B cell (primary cell): ENCODE measurements around the gene DEFB128. TPM values are rescaled to one million over a fixed set of nuclear protein-coding genes. Genes with fewer than 3 reads are reported as not detected.
"Not testable (repeated sequence)": the region's sequence is repeated elsewhere in the genome, so short reads cannot be mapped to it uniquely, and the experiment has no call there.

Experiments used
- ATAC-seq: fragments of 200-7000 bp; cut with Tn5 transposase; one replicate; pipeline ENCODE4 v1.10.0; 2021; ENCODE audit warnings: low read depth, mild to moderate bottlenecking, moderate number of reproducible peaks, moderate library complexity
- CTCF ChIA-PET: fragments of 350-600 bp; sonication (Branson Sonifier 250); formaldehyde crosslinking; loops from one replicate; lab custom pipeline; 2021; ENCODE audit warnings: antibody characterized with exemption, inconsistent platforms; lab: Charles Lee
- POLR2A ChIA-PET: fragments of 350-600 bp; sonication (Branson Sonifier 250); formaldehyde crosslinking; loops from one replicate; lab custom pipeline; 2021; ENCODE audit warnings: antibody characterized with exemption; lab: Charles Lee
- DNase-seq: peaks from one replicate; pipeline ENCODE4 v3.0.0; 2013
- H2AFZ ChIP-seq: 2 replicates; pipeline ENCODE4 v1.6.1; 2012; ENCODE audit warnings: mild to moderate bottlenecking, low read depth, low read length; ENCODE audit not compliant: insufficient read depth, poor library complexity, severe bottlenecking
- H3K27ac ChIP-seq, 2 donors: 1 replicate in 1 of 2; 2 replicates in 1 of 2; pipeline ENCODE4 v1.5.1; 2012 to 2013; ENCODE audit warnings: low read length in 2 of 2, mild to moderate bottlenecking in 2 of 2, moderate library complexity in 1 of 2
- H3K27me3 ChIP-seq, 4 experiments: fragments of 200-600 bp in 1 of 4; sonication (generic) in 1 of 4; replicated peaks in 1 of 4; 1 replicate in 2 of 4; 2 replicates in 2 of 4; pipeline versions ENCODE4 v1.6.1 to v1.7.0; 2013 to 2016; ENCODE audit warnings: low read length in 3 of 4, mild to moderate bottlenecking in 2 of 4, mixed read lengths in 1 of 4, moderate library complexity in 1 of 4; ENCODE audit not compliant: insufficient read depth in 4 of 4, control insufficient read depth in 3 of 4; ENCODE audit errors: control extremely low read depth in 1 of 4
- H3K36me3 ChIP-seq, 2 experiments: replicated peaks in 1 of 2; 1 replicate in 1 of 2; 2 replicates in 1 of 2; pipeline versions ENCODE4 v1.6.1 to v1.7.1; 2013; ENCODE audit warnings: low read length in 1 of 2; ENCODE audit not compliant: insufficient read depth in 2 of 2, control insufficient read depth in 1 of 2; ENCODE audit errors: control extremely low read depth in 1 of 2, extremely low read depth in 1 of 2
- H3K4me1 ChIP-seq, 2 donors: fragments of 200-600 bp in 1 of 2; sonication (generic) in 1 of 2; 1 replicate in 1 of 2; 2 replicates in 1 of 2; pipeline versions ENCODE4 v1.5.1 to v1.6.1; 2013 to 2017; ENCODE audit warnings: low read length in 2 of 2; ENCODE audit not compliant: control insufficient read depth in 2 of 2, insufficient read depth in 2 of 2
- H3K4me2 ChIP-seq: replicated peaks from 2 replicates; pipeline ENCODE3; 2012; ENCODE audit warnings: mild to moderate bottlenecking, low read depth, low read length; ENCODE audit not compliant: poor library complexity, severe bottlenecking
- H3K4me3 ChIP-seq, 5 experiments: fragments of 200-600 bp in 1 of 5; sonication (generic) in 1 of 5; 1 replicate in 3 of 5; 2 replicates in 2 of 5; pipeline versions ENCODE4 v1.5.1 to v1.7.0; 2011 to 2016; ENCODE audit warnings: low read length in 4 of 5, mild to moderate bottlenecking in 4 of 5, low read depth in 2 of 5, control low read depth in 1 of 5, moderate library complexity in 1 of 5; ENCODE audit not compliant: insufficient read depth in 1 of 5; ENCODE audit errors: control extremely low read depth in 1 of 5, extremely low read depth in 1 of 5
- H3K79me2 ChIP-seq: fragments of 200-600 bp; sonication (generic); one replicate; pipeline ENCODE4 v1.6.0; 2016; ENCODE audit warnings: low read length; ENCODE audit not compliant: control insufficient read depth, insufficient read depth
- H3K9ac ChIP-seq: fragments of 200-600 bp; sonication (generic); 2 replicates; pipeline ENCODE4 v1.6.1; 2017; ENCODE audit warnings: mild to moderate bottlenecking, low read length, moderate library complexity
- H3K9me3 ChIP-seq, 3 donors: one replicate each; pipeline versions ENCODE4 v1.6.1 to v1.7.1; 2013; ENCODE audit warnings: low read length in 2 of 3; ENCODE audit not compliant: control insufficient read depth in 2 of 3, insufficient read depth in 1 of 3; ENCODE audit errors: control extremely low read depth in 1 of 3
- H4K20me1 ChIP-seq: 2 replicates; pipeline ENCODE4 v1.6.0; 2012; ENCODE audit warnings: mild to moderate bottlenecking, low read length; ENCODE audit not compliant: insufficient read depth, control insufficient read depth, poor library complexity, severe bottlenecking
- H3K27ac Mint-ChIP-seq: one replicate; pipeline ENCODE4 v1.8.0; 2021; ENCODE audit warnings: mixed read lengths
- H3K27me3 Mint-ChIP-seq: one replicate; pipeline ENCODE4 v1.8.0; 2021; ENCODE audit warnings: mixed read lengths
- H3K4me1 Mint-ChIP-seq: one replicate; pipeline ENCODE4 v1.8.0; 2021; ENCODE audit warnings: mixed read lengths
- H3K4me3 Mint-ChIP-seq: one replicate; pipeline ENCODE4 v1.8.0; 2021; ENCODE audit warnings: mixed read lengths
- H3K9me3 Mint-ChIP-seq: one replicate; pipeline ENCODE4 v1.8.0; 2022; ENCODE audit warnings: mixed read lengths; ENCODE audit not compliant: insufficient read depth
- EZH2 ChIP-seq: IDR thresholded peaks from 2 replicates; pipeline ENCODE4 v1.6.1; 2012; ENCODE audit warnings: borderline replicate concordance, low read depth, mild to moderate bottlenecking, moderate library complexity, low read length; ENCODE audit not compliant: insufficient read depth, poor library complexity, severe bottlenecking
- WGBS: methylation state at CpG from one replicate; pipeline ENCODE4 v1.1.5; 2013; ENCODE audit warnings: missing lambda C conversion rate; ENCODE audit not compliant: insufficient coverage; 5-methylcytosine and 5-hydroxymethylcytosine counted together
- intact Hi-C: fragments of 100-400 bp; cut with micrococcal nuclease; formaldehyde crosslinking; loops from one replicate; pipeline ENCODE4 v1.10.0; 2022
- polyA plus RNA-seq: library from polyadenylated mRNA; depleted of rRNA; stranded (reverse); fragments of >200 nt; gene quantifications from 2 replicates; pipeline ENCODE4 v1.2.3, GENCODE V29; 2012
- total RNA-seq, 2 donors: library from RNA; stranded (reverse); fragments of 120-200 nt in 1 of 2; gene quantifications; 1 replicate in 1 of 2; 2 replicates in 1 of 2; pipeline versions ENCODE4 v1.2.3 to v1.2.4, GENCODE V29; 2013 to 2022
- TF ChIP-seq, protein P1 (sequence below): fragments of 200-600 bp; IDR thresholded peaks from one replicate; pipeline ENCODE4 v1.8.0; 2022; ENCODE audit warnings: antibody characterized with exemption, mild to moderate bottlenecking

DEFB128 gene
- total and polyA plus RNA-seq, 2 donors (not counting 1 experiment from before 2014, with no cell fraction given), result not detected

GRCh38 chr20:227439-228105, 38.1 kb upstream of the DEFB128 start:
- H3K9me3 Mint-ChIP-seq, result no peaks in the 10 kb centered on the region
- POLR2A ChIA-PET, result no interaction called here
- no peak overlapping the region for H3K4me3 Mint-ChIP-seq
- DNase-seq (peak; percentile 49), ATAC-seq (no peak)
- Histone ChIP-seq H3K79me2 (no peaks in the 10 kb centered on the region), H2AFZ (peak overlapping the region; percentile 59), H4K20me1 (no peaks in the 10 kb centered on the region), H3K9ac (no peak overlapping the region), H3K4me2 (peak overlapping the region; percentile 12), H3K9me3 (peaks cover 0 to 4% (median 0%) of the 10 kb centered on the region in 3 donors), H3K27ac (peak overlapping the region; percentile 52 to 78), H3K36me3 (no peaks in the 10 kb centered on the region), H3K27me3 (peaks cover 0 to 6% (median 0%) of the 10 kb centered on the region in 4 experiments), H3K4me1 (peaks cover 14 to 17% of the 10 kb centered on the region in 2 donors), H3K4me3 (no peak overlapping the region)
- no CpG with 5 or more reads among the region's 3 CpGs for WGBS
- no peak for TF ChIP-seq EZH2
- TF ChIP-seq, protein P1, sequence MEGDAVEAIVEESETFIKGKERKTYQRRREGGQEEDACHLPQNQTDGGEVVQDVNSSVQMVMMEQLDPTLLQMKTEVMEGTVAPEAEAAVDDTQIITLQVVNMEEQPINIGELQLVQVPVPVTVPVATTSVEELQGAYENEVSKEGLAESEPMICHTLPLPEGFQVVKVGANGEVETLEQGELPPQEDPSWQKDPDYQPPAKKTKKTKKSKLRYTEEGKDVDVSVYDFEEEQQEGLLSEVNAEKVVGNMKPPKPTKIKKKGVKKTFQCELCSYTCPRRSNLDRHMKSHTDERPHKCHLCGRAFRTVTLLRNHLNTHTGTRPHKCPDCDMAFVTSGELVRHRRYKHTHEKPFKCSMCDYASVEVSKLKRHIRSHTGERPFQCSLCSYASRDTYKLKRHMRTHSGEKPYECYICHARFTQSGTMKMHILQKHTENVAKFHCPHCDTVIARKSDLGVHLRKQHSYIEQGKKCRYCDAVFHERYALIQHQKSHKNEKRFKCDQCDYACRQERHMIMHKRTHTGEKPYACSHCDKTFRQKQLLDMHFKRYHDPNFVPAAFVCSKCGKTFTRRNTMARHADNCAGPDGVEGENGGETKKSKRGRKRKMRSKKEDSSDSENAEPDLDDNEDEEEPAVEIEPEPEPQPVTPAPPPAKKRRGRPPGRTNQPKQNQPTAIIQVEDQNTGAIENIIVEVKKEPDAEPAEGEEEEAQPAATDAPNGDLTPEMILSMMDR, result no peak
- intact Hi-C loops, result no loop called here
- peaks cover 7% of the 10 kb centered on the region for H3K27me3 Mint-ChIP-seq
- CTCF ChIA-PET, result interaction anchor here (0.8 to 1.8 kb wide), 5 partner anchors 10 to 103 kb away, joined by 3 to 5 read pairs (median 3); no protein-coding TSS in a partner anchor
- peak overlapping the region; percentile 91 for H3K27ac Mint-ChIP-seq
- H3K4me1 Mint-ChIP-seq, result peaks cover 26% of the 10 kb centered on the region

DNA sequence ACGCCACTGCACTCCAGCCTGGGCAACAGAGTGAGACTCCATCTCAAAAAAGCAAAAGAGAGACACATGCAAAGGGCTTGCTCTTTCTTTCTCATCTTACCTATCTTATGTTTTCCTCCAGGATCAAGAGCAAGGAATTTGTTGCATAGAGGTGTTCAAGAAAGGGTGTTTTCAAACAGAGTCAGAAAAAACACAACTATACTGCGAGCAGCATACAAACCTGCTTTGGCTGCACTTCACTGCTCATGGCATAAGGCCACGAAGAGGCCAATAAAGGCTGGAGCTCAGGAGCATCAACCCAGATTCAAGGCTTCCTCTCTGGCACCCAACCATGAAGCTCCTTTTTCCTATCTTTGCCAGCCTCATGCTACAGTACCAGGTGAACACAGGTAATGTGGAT, 37.4 kb upstream of the DEFB128 start, which contains the start of gene DEFB129:
Gene DEFB129, plus strand, starts transcription at position 301 of the 400 bp plus-strand sequence. Its CDS starts 31 bp downstream, at position 332.
- no peak within 1 kb of the TSS for H3K4me3 ChIP-seq
- ATAC-seq (no peak), DNase-seq (no peak)
- H3K9me3 ChIP-seq, result peaks cover 0 to 4% (median 0%) of the 10 kb centered on the region in 3 donors
- peak within 1 kb of the TSS; percentile 12 for H3K4me2 ChIP-seq
- peaks cover 26% of the 10 kb centered on the region for H3K4me1 Mint-ChIP-seq
- H3K4me3 Mint-ChIP-seq, result no peak within 1 kb of the TSS
- H3K27me3 Mint-ChIP-seq, result peaks cover 9% of the 10 kb centered on the region
- no peak for TF ChIP-seq EZH2
- TF ChIP-seq, protein P1, result no peak
- no peaks in the 10 kb centered on the region for H3K79me2 ChIP-seq
- no peaks in the 10 kb centered on the region for H4K20me1 ChIP-seq
- H3K27ac Mint-ChIP-seq, result peak within 1 kb of the TSS; percentile 91
- H3K4me1 ChIP-seq, result peaks cover 14 to 17% of the 10 kb centered on the region in 2 donors
- H3K9ac ChIP-seq, result no peak within 1 kb of the TSS
- intact Hi-C loops, result no loop called here
- CTCF ChIA-PET, result interaction anchor here (0.8 to 1.8 kb wide), 6 partner anchors 10 to 103 kb away, joined by 3 to 5 read pairs (median 3); no protein-coding TSS in a partner anchor
- H2AFZ ChIP-seq, result peak within 1 kb of the TSS; percentile 59
- peaks cover 0 to 6% (median 0%) of the 10 kb centered on the region in 4 experiments for H3K27me3 ChIP-seq
- no peaks in the 10 kb centered on the region for H3K36me3 ChIP-seq
- POLR2A ChIA-PET, result no interaction called here
- no peaks in the 10 kb centered on the region for H3K9me3 Mint-ChIP-seq
- WGBS, result 100% methylated on average over 1 of the region's 3 CpGs
- H3K27ac ChIP-seq, result peak within 1 kb of the TSS; percentile 52 to 78

DNA sequence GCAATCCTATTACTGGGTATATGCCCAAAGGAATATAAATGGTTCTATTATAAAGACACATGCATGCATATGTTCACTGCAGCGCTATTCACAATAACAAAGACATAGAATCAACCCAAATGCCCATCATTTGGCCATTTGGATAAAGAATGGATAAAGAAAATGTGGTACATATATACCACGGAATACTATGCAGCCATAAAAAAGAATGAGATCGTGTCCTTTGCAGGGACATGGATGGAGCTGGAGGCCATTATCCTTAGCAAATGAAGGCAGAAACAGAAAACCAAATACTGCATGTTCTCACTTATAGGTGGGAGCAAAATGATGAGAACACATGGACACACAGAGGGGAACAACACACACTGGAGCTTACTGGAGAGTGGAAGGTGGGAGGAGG, 36.4 kb upstream of the DEFB128 start:
- H3K4me3 ChIP-seq, H3K9me3 Mint-ChIP-seq, H4K20me1 ChIP-seq, H2AFZ ChIP-seq, ATAC-seq, H3K27me3 ChIP-seq, DNase-seq, H3K79me2 ChIP-seq, H3K36me3 ChIP-seq, H3K4me3 Mint-ChIP-seq, H3K9ac ChIP-seq, POLR2A ChIA-PET, intact Hi-C loops, H3K4me2 ChIP-seq, H3K27ac ChIP-seq, H3K9me3 ChIP-seq: not testable (repeated sequence)
- peaks cover 26% of the 10 kb centered on the region for H3K4me1 Mint-ChIP-seq
- H3K4me1 ChIP-seq, result peaks cover 14 to 17% of the 10 kb centered on the region in 2 donors
- no CpG with 5 or more reads among the region's 3 CpGs for WGBS
- H3K27ac Mint-ChIP-seq, result peak overlapping the region; percentile 62
- H3K27me3 Mint-ChIP-seq, result peaks cover 17% of the 10 kb centered on the region
- CTCF ChIA-PET, result interaction anchor here (1.2 to 1.7 kb wide), 3 partner anchors 41 to 104 kb away, joined by 3 to 5 read pairs (median 4); no protein-coding TSS in a partner anchor
